Uterus (tissue), 2 donors: Measurements from ENCODE around the gene GARIN1A.

Experiments
- CTCF ChIP-seq, 4 experiments: fragments of 200-600 bp in 2 of 4; fragments of 450-650 bp in 2 of 4; sonication (generic) in 2 of 4; IDR thresholded peaks; one replicate each; pipeline ENCODE4 v1.5.1; 2016 to 2019; ENCODE audit warnings: antibody characterized with exemption in 4 of 4, mild to moderate bottlenecking in 2 of 4, moderate library complexity in 1 of 4
- POLR2A ChIP-seq, 2 donors: fragments of 450-650 bp; IDR thresholded peaks; one replicate each; pipeline ENCODE4 v1.6.1; 2016; ENCODE audit warnings: antibody characterized with exemption in 2 of 2, mild to moderate bottlenecking in 1 of 2, moderate library complexity in 1 of 2

- TF ChIP-seq POLR2A (IDR thresholded peaks at IDR 0.05) (no peak), CTCF (IDR thresholded peaks at IDR 0.05) (no peak)
Observed at GRCh38 chr7:128708235-128708634, 36.1 kb downstream of the GARIN1A start.
